HG02642 (cell line): ENCODE data around the gene C17orf78.
"Not testable (repeated sequence)": the region's sequence is repeated elsewhere in the genome, so short reads cannot be mapped to it uniquely, and the experiment has no call there.

Experiments used
- ATAC-seq: cut with Tn5 transposase; IDR thresholded peaks from one replicate; pipeline ENCODE4 v1.9.1; 2021; ENCODE audit warnings: mild to moderate bottlenecking; ENCODE audit not compliant: unreplicated experiment, poor library complexity

Gene C17orf78

GRCh38 chr17:37375706-37376105 lies at the start of gene C17orf78:
C17orf78 (plus strand) TSS chr17:37375985; CDS start chr17:37376093, 108 bp downstream.
- no peak for ATAC-seq

- ATAC-seq: no peak
Observed at GRCh38 chr17:37327341-37328090, 48.3 kb upstream of the C17orf78 start.

GRCh38 chr17:37338847-37339246 lies 36.9 kb upstream of the C17orf78 start:
- ATAC-seq: no peak

- no peak for ATAC-seq
Observed at GRCh38 chr17:37339321-37339720, 36.5 kb upstream of the C17orf78 start.

- ATAC-seq: no peak
Observed at GRCh38 chr17:37340804-37341203, 35.0 kb upstream of the C17orf78 start.

- no peak for ATAC-seq
Observed at GRCh38 chr17:37342589-37342988, 33.2 kb upstream of the C17orf78 start.

- no peak for ATAC-seq
Observed at GRCh38 chr17:37344519-37344918, 31.3 kb upstream of the C17orf78 start.

GRCh38 chr17:37346863-37347402 lies 28.9 kb upstream of the C17orf78 start:
- not testable (repeated sequence) for ATAC-seq

GRCh38 chr17:37356796-37357569 lies 18.8 kb upstream of the C17orf78 start:
- ATAC-seq: not testable (repeated sequence)

GRCh38 chr17:37358098-37358829 lies 17.5 kb upstream of the C17orf78 start:
- peak; percentile 17 for ATAC-seq

- ATAC-seq: peak; percentile 87
Observed at GRCh38 chr17:37358830-37359681, 16.7 kb upstream of the C17orf78 start.

GRCh38 chr17:37359682-37360188 lies 16.1 kb upstream of the C17orf78 start:
- ATAC-seq: no peak

GRCh38 chr17:37360632-37361031 lies 15.2 kb upstream of the C17orf78 start:
- no peak for ATAC-seq

GRCh38 chr17:37361543-37361942 lies 14.2 kb upstream of the C17orf78 start:
- ATAC-seq: no peak

- ATAC-seq: no peak
Observed at GRCh38 chr17:37365589-37365988, 10.2 kb upstream of the C17orf78 start.

GRCh38 chr17:37368577-37368976 lies 7.2 kb upstream of the C17orf78 start:
- ATAC-seq: no peak

GRCh38 chr17:37373530-37374159 lies 2.1 kb upstream of the C17orf78 start:
- no peak for ATAC-seq

- ATAC-seq: no peak
Observed at GRCh38 chr17:37382056-37382455, 6.3 kb downstream of the C17orf78 start.

- ATAC-seq: no peak
Observed at GRCh38 chr17:37384560-37385149, 8.9 kb downstream of the C17orf78 start.
